Fibroblast of lung (primary cell): ENCODE measurements around the gene DNM3.

Source experiments
- EZH2 ChIP-seq: IDR thresholded peaks from 2 replicates; pipeline ENCODE4 v1.5.1; 2012; ENCODE audit warnings: low read length, control low read depth, mild to moderate bottlenecking; ENCODE audit errors: missing control alignments
- TF ChIP-seq, protein P1 (sequence below), 2 donors: IDR thresholded peaks in 1 of 2; conservative IDR thresholded peaks in 1 of 2; 1 replicate in 1 of 2; 2 replicates in 1 of 2; pipeline ENCODE4 v1.5.1; 2011 to 2012; ENCODE audit warnings: low read length in 2 of 2, control low read depth in 1 of 2, inconsistent platforms in 1 of 2, low read depth in 1 of 2, mild to moderate bottlenecking in 1 of 2

GRCh38 chr1:172400722-172401105 lies 559.4 kb downstream of the DNM3 start:
- no peak for TF ChIP-seq EZH2
- TF ChIP-seq, protein P1, sequence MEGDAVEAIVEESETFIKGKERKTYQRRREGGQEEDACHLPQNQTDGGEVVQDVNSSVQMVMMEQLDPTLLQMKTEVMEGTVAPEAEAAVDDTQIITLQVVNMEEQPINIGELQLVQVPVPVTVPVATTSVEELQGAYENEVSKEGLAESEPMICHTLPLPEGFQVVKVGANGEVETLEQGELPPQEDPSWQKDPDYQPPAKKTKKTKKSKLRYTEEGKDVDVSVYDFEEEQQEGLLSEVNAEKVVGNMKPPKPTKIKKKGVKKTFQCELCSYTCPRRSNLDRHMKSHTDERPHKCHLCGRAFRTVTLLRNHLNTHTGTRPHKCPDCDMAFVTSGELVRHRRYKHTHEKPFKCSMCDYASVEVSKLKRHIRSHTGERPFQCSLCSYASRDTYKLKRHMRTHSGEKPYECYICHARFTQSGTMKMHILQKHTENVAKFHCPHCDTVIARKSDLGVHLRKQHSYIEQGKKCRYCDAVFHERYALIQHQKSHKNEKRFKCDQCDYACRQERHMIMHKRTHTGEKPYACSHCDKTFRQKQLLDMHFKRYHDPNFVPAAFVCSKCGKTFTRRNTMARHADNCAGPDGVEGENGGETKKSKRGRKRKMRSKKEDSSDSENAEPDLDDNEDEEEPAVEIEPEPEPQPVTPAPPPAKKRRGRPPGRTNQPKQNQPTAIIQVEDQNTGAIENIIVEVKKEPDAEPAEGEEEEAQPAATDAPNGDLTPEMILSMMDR (conservative IDR thresholded peaks at IDR 0.05 in 1 of 2, IDR thresholded peaks at IDR 0.05 in 1 of 2; ENCODE audit: low read depth in 1 of 2, low read length in 2 of 2), result no peak
